HL-60/S4 (cell line): Measurements from ENCODE around the gene POU6F2.
"Not testable (repeated sequence)": the region's sequence is repeated elsewhere in the genome, so short reads cannot be mapped to it uniquely, and the experiment has no call there.

Source experiments
- in situ Hi-C: fragments of 300-500 bp; cut with MboI; formaldehyde crosslinking; loops from 2 replicates; pipeline ENCODE4 v1.14.3; 2022; ENCODE audit warnings: low sequenced_read_pairs

Gene POU6F2

GRCh38 chr7:39295796-39296195, 318.1 kb downstream of the POU6F2 start:
- in situ Hi-C loops, result no loop called here

- in situ Hi-C loops, result no loop called here
Measured at GRCh38 chr7:39299695-39300094, 322.0 kb downstream of the POU6F2 start.

GRCh38 chr7:39300276-39300675, 322.6 kb downstream of the POU6F2 start:
- in situ Hi-C loops, result no loop called here

DNA sequence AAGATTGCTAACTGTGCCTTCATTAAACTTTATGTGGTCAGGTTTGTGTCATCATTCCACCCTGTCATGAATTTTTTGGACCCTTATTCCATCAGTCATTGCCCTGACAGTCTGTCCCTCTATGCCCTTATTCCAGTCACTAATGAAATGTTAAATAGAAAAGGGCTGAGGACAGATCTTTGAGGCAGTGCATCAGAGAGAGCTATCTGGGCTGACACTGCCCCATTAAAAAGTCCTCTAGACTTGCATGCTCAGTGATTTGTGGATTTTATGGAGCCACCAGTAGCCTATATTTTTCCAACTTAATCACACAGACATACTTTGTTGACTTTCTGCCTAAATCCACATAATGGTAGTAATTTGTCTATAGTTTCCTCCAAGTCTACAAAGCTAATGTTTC, 323.8 kb downstream of the POU6F2 start:
- in situ Hi-C loops, result no loop called here

DNA sequence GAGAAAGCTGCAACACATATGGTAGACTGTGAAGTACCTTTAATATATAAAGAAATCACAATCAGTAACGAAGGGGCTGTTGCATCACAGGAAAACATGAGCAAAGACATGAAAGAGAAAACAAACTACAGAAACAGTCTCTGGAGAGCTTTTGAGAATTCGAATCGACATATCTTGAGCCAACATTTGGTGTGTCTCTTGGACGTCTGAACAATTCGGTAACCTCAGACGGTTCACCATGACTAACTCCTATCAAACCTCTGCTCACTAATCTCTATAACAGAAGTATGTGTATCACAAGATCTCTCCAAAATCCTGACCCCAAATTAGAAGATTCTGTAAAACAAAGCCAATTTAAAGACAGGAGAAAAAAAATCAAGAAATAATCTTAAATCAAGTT, 326.5 kb downstream of the POU6F2 start:
- in situ Hi-C loops, result no loop called here

- in situ Hi-C loops, result no loop called here
Measured at GRCh38 chr7:39304668-39305405, 327.1 kb downstream of the POU6F2 start.

- in situ Hi-C loops, result no loop called here
Measured at GRCh38 chr7:39306016-39306570, 328.4 kb downstream of the POU6F2 start.

DNA sequence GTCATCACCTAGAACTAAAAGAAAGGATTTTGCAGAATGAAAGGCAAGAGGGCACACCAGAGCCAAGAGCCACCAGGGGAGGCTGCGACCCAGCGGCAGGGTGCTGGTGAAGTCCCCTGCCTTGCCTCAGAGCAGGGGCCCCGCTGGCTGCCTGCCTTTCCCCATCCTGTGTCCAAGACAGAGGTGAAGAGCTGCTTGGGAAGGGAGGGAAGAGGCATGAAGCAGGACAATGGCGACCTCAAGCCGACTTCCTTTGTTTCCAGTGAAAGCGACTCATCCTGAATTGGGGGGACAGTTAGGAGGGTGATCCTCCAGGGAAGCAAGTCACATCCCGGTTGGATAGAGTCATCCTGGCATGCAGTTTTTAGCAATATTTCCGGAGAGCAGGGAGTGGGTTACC, 333.0 kb downstream of the POU6F2 start:
- in situ Hi-C loops, result no loop called here

- in situ Hi-C loops, result no loop called here
Measured at GRCh38 chr7:39312254-39312989, 334.7 kb downstream of the POU6F2 start.

- in situ Hi-C loops, result no loop called here
Measured at GRCh38 chr7:39313376-39313775, 335.7 kb downstream of the POU6F2 start.

DNA sequence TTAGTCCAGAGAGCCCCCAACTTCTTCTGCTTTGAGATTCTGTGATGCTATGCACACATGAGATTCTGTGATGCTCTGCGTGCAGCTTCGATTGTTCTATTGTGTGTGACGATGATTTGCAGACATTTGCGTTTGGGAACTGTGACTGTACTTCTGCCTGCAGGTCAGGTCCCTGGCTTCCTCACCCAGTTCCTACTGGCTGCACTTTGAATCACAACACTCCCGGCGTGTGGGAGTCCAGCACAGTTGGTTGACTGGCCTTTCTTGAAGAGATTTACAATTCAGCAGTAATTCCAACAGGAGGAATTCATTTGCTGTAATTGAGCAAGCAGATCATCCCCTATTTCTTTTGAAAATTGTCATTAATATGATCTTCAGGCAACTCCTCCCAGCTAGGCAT, 336.3 kb downstream of the POU6F2 start:
- in situ Hi-C loops, result no loop called here

DNA sequence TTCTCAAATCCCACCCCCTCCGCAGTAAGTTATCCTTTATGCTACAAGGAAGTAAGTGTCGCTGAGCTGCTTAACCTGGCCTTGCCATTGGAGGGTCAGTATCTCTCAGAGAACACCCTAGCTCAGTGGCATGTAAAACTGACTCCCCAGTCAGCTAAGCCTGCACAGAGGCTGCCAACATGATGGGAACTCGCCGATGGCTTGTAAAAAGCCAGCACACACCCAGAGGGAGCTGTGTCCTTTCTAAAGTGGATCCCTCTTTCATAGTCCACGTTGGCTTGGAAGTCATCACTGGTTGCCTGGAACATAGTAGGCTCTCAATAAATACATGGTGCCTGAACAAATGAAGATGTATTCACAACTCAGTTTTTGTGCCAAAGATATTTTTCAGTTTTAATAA, 339.4 kb downstream of the POU6F2 start:
- in situ Hi-C loops, result no loop called here

DNA sequence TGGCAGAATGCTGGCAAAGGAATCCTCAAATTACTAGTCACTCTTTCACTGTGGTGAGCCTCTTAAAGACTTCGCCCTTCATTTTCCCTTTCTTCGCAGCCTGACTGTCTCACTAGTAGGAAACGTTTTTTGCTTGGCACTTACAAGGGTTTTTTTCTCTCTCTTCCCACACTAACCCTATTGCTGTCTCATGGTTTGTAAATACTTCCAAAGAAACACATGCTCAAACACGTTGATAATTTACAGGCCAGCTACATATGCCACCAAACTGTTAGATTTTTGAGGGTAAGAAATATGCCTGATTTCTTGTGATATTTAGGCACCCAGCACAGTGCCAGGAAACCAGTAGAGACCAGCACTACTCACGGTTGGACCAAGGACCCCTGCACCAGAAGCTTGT, 340.2 kb downstream of the POU6F2 start:
- in situ Hi-C loops, result no loop called here

- in situ Hi-C loops, result no loop called here
Measured at GRCh38 chr7:39321245-39321644, 343.5 kb downstream of the POU6F2 start.

DNA sequence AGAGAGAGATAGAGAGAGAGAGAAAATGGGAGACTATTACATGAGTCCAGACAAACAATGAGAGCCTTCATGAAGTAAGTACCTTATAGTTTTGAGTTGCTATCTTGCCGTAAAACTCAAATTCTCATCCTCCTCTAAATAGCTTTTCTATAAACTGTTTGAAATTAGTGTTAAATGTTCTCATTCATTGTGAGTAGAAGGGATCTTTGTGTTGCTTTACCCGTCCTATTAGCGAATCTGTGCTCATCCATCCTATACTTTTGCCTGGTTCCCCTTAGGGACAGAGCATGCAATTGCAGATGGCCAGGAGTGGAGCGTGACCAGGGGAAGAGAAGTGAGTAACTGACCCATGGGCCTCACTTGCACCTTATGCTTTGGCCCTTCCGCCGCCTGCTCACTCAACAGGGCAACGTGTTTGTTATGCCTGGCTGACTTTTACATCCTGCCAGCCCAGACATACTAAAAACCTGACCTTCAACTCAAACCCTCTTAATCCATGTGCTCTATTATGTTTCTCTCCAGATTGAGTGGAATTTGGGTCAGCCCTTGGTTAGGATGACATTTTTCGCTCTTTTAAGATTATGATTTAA, 344.3 kb downstream of the POU6F2 start:
- in situ Hi-C loops, result no loop called here

- in situ Hi-C loops, result no loop called here
Measured at GRCh38 chr7:39324139-39324760, 346.5 kb downstream of the POU6F2 start.

DNA sequence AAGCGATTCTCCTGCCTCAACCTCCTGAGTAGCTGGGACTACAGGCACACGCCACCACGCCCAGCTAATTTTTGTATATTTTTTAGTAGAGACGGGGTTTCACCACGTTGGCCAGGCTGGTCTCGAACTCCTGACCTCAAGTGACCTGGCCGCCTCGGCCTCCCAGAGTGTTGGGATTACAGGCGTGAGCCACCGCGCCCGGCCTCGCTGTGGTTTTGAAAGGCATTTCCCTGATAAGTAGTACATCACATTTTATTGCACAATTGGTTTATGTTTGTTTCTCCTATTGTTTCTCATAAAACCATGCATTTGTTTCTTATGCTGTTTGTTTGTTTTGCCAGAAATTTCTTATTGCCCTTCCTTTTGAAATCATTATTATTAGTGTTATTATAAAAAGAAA, 353.9 kb downstream of the POU6F2 start:
- in situ Hi-C loops, result not testable (repeated sequence)

DNA sequence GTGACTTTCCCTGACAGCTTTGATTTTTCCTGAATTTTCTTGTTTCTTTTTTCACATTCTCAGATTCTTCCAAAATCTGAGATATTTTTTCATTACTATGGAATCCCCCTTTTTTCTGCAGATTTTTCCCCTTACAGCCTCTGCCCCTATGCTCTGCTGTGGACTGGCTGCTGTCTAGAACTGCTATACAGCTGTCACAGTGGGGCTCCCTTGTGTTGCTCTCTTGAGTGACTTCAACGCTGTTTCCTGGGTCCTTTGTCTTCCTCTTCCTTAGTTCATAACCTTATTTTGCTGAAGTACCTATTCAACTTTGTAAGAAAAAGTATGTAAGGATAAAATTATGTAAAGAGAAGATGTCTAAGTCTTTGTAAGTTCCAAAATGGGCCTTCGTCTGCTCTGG, 354.4 kb downstream of the POU6F2 start:
- in situ Hi-C loops, result no loop called here

DNA sequence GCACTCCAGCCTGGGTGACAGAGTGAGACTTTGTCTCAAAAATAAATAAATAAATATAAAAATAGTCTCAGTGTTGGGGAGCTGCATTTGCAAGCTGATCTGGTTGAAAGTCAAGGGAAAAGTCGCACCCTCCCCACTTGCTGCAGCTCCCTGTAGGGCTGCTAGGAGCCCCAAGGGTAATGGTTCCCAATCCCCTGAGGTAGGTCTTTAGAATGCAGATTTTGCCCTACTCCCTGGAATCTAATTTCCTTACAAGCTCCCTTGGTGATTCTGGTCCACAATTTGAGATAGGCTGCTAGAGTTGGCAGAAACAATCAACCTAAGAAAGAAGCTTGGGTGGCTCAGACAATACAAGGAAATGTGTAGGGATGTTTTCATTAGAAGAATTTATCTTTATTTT, 356.0 kb downstream of the POU6F2 start:
- in situ Hi-C loops, result no loop called here

DNA sequence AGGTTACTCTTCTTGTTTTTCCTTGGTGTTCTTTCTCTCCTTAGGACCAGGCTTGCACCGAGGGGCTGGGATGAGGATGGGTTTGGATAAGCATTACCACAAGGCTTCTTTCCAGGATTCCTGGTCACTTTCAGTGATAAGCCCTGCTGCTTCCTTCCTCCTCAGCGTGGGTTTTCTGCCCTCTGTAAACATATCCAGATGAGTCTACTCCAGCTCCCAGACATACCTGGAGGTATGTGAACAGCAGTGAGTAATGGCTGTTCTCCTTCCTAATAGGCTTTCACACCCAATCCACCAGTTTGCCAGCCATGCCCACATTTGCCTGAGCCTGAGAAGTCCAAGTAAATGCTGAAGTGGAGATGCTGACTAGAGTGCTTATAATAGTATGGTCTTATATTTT, 358.7 kb downstream of the POU6F2 start:
- in situ Hi-C loops, result no loop called here

GRCh38 chr7:39338716-39339115, 361.0 kb downstream of the POU6F2 start:
- in situ Hi-C loops, result no loop called here
